ENCODE data around the gene OBSL1.

GRCh38 chr2:219597552-219598307 is 26.4 kb upstream of the OBSL1 start, which contains the start of gene STK11IP:
- no peak for TF ChIP-seq CTCF (IDR thresholded peaks at IDR 0.05)
- no peak for TF ChIP-seq ZFX (IDR thresholded peaks at IDR 0.05; ENCODE audit: borderline replicate concordance)
